B cell (primary cell): ENCODE data around the gene MYOF. TPM values are rescaled to one million over a fixed set of nuclear protein-coding genes. Genes with fewer than 3 reads are reported as not detected.

ENCODE experiments used
- ATAC-seq: fragments of 200-7000 bp; cut with Tn5 transposase; one replicate; pipeline ENCODE4 v1.10.0; 2021; ENCODE audit warnings: low read depth, mild to moderate bottlenecking, moderate number of reproducible peaks, moderate library complexity
- CTCF ChIA-PET: fragments of 350-600 bp; sonication (Branson Sonifier 250); formaldehyde crosslinking; loops from one replicate; lab custom pipeline; 2021; ENCODE audit warnings: antibody characterized with exemption, inconsistent platforms; lab: Charles Lee
- POLR2A ChIA-PET: fragments of 350-600 bp; sonication (Branson Sonifier 250); formaldehyde crosslinking; loops from one replicate; lab custom pipeline; 2021; ENCODE audit warnings: antibody characterized with exemption; lab: Charles Lee
- DNase-seq: peaks from one replicate; pipeline ENCODE4 v3.0.0; 2013
- H2AFZ ChIP-seq: 2 replicates; pipeline ENCODE4 v1.6.1; 2012; ENCODE audit warnings: mild to moderate bottlenecking, low read depth, low read length; ENCODE audit not compliant: insufficient read depth, poor library complexity, severe bottlenecking
- H3K27ac ChIP-seq, 2 donors: 1 replicate in 1 of 2; 2 replicates in 1 of 2; pipeline ENCODE4 v1.5.1; 2012 to 2013; ENCODE audit warnings: low read length in 2 of 2, mild to moderate bottlenecking in 2 of 2, moderate library complexity in 1 of 2
- H3K27me3 ChIP-seq, 4 experiments: fragments of 200-600 bp in 1 of 4; sonication (generic) in 1 of 4; replicated peaks in 1 of 4; 1 replicate in 2 of 4; 2 replicates in 2 of 4; pipeline versions ENCODE4 v1.6.1 to v1.7.0; 2013 to 2016; ENCODE audit warnings: low read length in 3 of 4, mild to moderate bottlenecking in 2 of 4, mixed read lengths in 1 of 4, moderate library complexity in 1 of 4; ENCODE audit not compliant: insufficient read depth in 4 of 4, control insufficient read depth in 3 of 4; ENCODE audit errors: control extremely low read depth in 1 of 4
- H3K36me3 ChIP-seq, 2 experiments: replicated peaks in 1 of 2; 1 replicate in 1 of 2; 2 replicates in 1 of 2; pipeline versions ENCODE4 v1.6.1 to v1.7.1; 2013; ENCODE audit warnings: low read length in 1 of 2; ENCODE audit not compliant: insufficient read depth in 2 of 2, control insufficient read depth in 1 of 2; ENCODE audit errors: control extremely low read depth in 1 of 2, extremely low read depth in 1 of 2
- H3K4me1 ChIP-seq, 2 donors: fragments of 200-600 bp in 1 of 2; sonication (generic) in 1 of 2; 1 replicate in 1 of 2; 2 replicates in 1 of 2; pipeline versions ENCODE4 v1.5.1 to v1.6.1; 2013 to 2017; ENCODE audit warnings: low read length in 2 of 2; ENCODE audit not compliant: control insufficient read depth in 2 of 2, insufficient read depth in 2 of 2
- H3K4me2 ChIP-seq: replicated peaks from 2 replicates; pipeline ENCODE3; 2012; ENCODE audit warnings: mild to moderate bottlenecking, low read depth, low read length; ENCODE audit not compliant: poor library complexity, severe bottlenecking
- H3K4me3 ChIP-seq, 5 experiments: fragments of 200-600 bp in 1 of 5; sonication (generic) in 1 of 5; 1 replicate in 3 of 5; 2 replicates in 2 of 5; pipeline versions ENCODE4 v1.5.1 to v1.7.0; 2011 to 2016; ENCODE audit warnings: low read length in 4 of 5, mild to moderate bottlenecking in 4 of 5, low read depth in 2 of 5, control low read depth in 1 of 5, moderate library complexity in 1 of 5; ENCODE audit not compliant: insufficient read depth in 1 of 5; ENCODE audit errors: control extremely low read depth in 1 of 5, extremely low read depth in 1 of 5
- H3K79me2 ChIP-seq: fragments of 200-600 bp; sonication (generic); one replicate; pipeline ENCODE4 v1.6.0; 2016; ENCODE audit warnings: low read length; ENCODE audit not compliant: control insufficient read depth, insufficient read depth
- H3K9ac ChIP-seq: fragments of 200-600 bp; sonication (generic); 2 replicates; pipeline ENCODE4 v1.6.1; 2017; ENCODE audit warnings: mild to moderate bottlenecking, low read length, moderate library complexity
- H3K9me3 ChIP-seq, 3 donors: one replicate each; pipeline versions ENCODE4 v1.6.1 to v1.7.1; 2013; ENCODE audit warnings: low read length in 2 of 3; ENCODE audit not compliant: control insufficient read depth in 2 of 3, insufficient read depth in 1 of 3; ENCODE audit errors: control extremely low read depth in 1 of 3
- H4K20me1 ChIP-seq: 2 replicates; pipeline ENCODE4 v1.6.0; 2012; ENCODE audit warnings: mild to moderate bottlenecking, low read length; ENCODE audit not compliant: insufficient read depth, control insufficient read depth, poor library complexity, severe bottlenecking
- H3K27ac Mint-ChIP-seq: one replicate; pipeline ENCODE4 v1.8.0; 2021; ENCODE audit warnings: mixed read lengths
- H3K27me3 Mint-ChIP-seq: one replicate; pipeline ENCODE4 v1.8.0; 2021; ENCODE audit warnings: mixed read lengths
- H3K4me1 Mint-ChIP-seq: one replicate; pipeline ENCODE4 v1.8.0; 2021; ENCODE audit warnings: mixed read lengths
- H3K4me3 Mint-ChIP-seq: one replicate; pipeline ENCODE4 v1.8.0; 2021; ENCODE audit warnings: mixed read lengths
- H3K9me3 Mint-ChIP-seq: one replicate; pipeline ENCODE4 v1.8.0; 2022; ENCODE audit warnings: mixed read lengths; ENCODE audit not compliant: insufficient read depth
- EZH2 ChIP-seq: IDR thresholded peaks from 2 replicates; pipeline ENCODE4 v1.6.1; 2012; ENCODE audit warnings: borderline replicate concordance, low read depth, mild to moderate bottlenecking, moderate library complexity, low read length; ENCODE audit not compliant: insufficient read depth, poor library complexity, severe bottlenecking
- WGBS: methylation state at CpG from one replicate; pipeline ENCODE4 v1.1.5; 2013; ENCODE audit warnings: missing lambda C conversion rate; ENCODE audit not compliant: insufficient coverage; 5-methylcytosine and 5-hydroxymethylcytosine counted together
- intact Hi-C: fragments of 100-400 bp; cut with micrococcal nuclease; formaldehyde crosslinking; loops from one replicate; pipeline ENCODE4 v1.10.0; 2022
- polyA plus RNA-seq: library from polyadenylated mRNA; depleted of rRNA; stranded (reverse); fragments of >200 nt; gene quantifications from 2 replicates; pipeline ENCODE4 v1.2.3, GENCODE V29; 2012
- small RNA-seq: library from RNA; depleted of rRNA; stranded (forward); fragments of <200 nt; gene quantifications from one replicate; pipeline ENCODE3, GENCODE V24; 2012; ENCODE audit warnings: low replicate concordance, low read depth; ENCODE audit not compliant: insufficient read length
- total RNA-seq, 2 donors: library from RNA; stranded (reverse); fragments of 120-200 nt in 1 of 2; gene quantifications; 1 replicate in 1 of 2; 2 replicates in 1 of 2; pipeline versions ENCODE4 v1.2.3 to v1.2.4, GENCODE V29; 2013 to 2022
- TF ChIP-seq, protein P1 (sequence below): fragments of 200-600 bp; IDR thresholded peaks from one replicate; pipeline ENCODE4 v1.8.0; 2022; ENCODE audit warnings: antibody characterized with exemption, mild to moderate bottlenecking

MYOF gene
- total and polyA plus RNA-seq, 2 donors (not counting 1 experiment from before 2014, with no cell fraction given) = 0.07 to 0.18 TPM

DNA sequence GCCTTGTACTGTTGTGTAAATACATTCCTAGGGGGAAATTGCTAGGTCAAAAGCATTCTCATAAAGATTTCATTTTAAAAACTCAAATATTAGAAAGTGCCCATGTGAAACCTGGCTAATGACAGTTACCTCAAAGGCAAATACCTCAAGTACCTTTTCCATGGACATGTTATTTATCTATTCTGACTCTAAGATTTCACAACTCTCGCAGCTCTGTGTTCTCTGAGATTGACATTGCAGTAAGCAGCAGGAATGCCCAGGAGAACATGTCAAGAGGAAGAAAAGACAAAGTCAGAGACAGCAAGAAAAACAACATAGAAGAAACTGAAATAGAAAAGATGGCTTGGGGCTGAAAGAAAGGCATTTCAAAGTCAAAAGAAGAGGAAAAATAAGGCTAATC, 221.0 kb downstream of the MYOF start:
- no peak for TF ChIP-seq EZH2
- TF ChIP-seq, protein P1, sequence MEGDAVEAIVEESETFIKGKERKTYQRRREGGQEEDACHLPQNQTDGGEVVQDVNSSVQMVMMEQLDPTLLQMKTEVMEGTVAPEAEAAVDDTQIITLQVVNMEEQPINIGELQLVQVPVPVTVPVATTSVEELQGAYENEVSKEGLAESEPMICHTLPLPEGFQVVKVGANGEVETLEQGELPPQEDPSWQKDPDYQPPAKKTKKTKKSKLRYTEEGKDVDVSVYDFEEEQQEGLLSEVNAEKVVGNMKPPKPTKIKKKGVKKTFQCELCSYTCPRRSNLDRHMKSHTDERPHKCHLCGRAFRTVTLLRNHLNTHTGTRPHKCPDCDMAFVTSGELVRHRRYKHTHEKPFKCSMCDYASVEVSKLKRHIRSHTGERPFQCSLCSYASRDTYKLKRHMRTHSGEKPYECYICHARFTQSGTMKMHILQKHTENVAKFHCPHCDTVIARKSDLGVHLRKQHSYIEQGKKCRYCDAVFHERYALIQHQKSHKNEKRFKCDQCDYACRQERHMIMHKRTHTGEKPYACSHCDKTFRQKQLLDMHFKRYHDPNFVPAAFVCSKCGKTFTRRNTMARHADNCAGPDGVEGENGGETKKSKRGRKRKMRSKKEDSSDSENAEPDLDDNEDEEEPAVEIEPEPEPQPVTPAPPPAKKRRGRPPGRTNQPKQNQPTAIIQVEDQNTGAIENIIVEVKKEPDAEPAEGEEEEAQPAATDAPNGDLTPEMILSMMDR = no peak
- no peak overlapping the region for H3K27ac ChIP-seq
- no peak overlapping the region for H3K27ac Mint-ChIP-seq
- no peaks in the 10 kb centered on the region for H3K27me3 Mint-ChIP-seq
- H3K36me3 ChIP-seq = no peaks in the 10 kb centered on the region
- no peak overlapping the region for H2AFZ ChIP-seq
- DNase-seq (no peak), ATAC-seq (no peak)
- WGBS = no CpG with 5 or more reads among the region's 1 CpG
- H3K27me3 ChIP-seq = no peaks in the 10 kb centered on the region
- CTCF ChIA-PET = no interaction called here
- no peak overlapping the region for H3K4me2 ChIP-seq
- H3K79me2 ChIP-seq = no peaks in the 10 kb centered on the region
- no peaks in the 10 kb centered on the region for H4K20me1 ChIP-seq
- POLR2A ChIA-PET = no interaction called here
- H3K9ac ChIP-seq = no peak overlapping the region
- intact Hi-C loops = no loop called here
- no peaks in the 10 kb centered on the region for H3K4me1 Mint-ChIP-seq
- no peaks in the 10 kb centered on the region for H3K4me1 ChIP-seq
- no peak overlapping the region for H3K4me3 Mint-ChIP-seq
- H3K4me3 ChIP-seq = no peak overlapping the region
- H3K9me3 ChIP-seq = no peaks in the 10 kb centered on the region
- H3K9me3 Mint-ChIP-seq = no peaks in the 10 kb centered on the region

DNA sequence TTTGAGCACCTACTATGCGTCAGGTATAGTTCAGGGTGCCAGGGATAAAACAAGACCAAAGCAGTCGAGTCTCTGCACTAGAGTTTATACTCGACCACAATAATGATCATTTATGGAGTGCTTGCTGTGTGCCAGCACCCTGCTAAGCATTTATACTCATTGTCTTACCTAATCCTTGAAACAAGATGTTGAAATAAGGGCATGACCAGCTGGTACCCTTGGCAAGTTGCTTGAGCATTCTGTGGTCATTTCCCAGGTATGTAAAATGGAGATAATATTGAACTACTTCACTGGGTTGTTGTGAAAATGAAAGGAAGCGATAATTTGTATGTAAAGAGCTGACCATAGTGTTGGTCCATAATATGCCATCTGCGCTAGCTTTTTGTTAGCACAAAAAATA, 223.0 kb downstream of the MYOF start:
- intact Hi-C loops = no loop called here
- H3K4me2 ChIP-seq = no peak overlapping the region
- no peak for DNase-seq
- no peak for ATAC-seq
- H3K9me3 ChIP-seq = no peaks in the 10 kb centered on the region
- H4K20me1 ChIP-seq = no peaks in the 10 kb centered on the region
- no peaks in the 10 kb centered on the region for H3K36me3 ChIP-seq
- no peaks in the 10 kb centered on the region for H3K79me2 ChIP-seq
- no peaks in the 10 kb centered on the region for H3K4me1 ChIP-seq
- no peaks in the 10 kb centered on the region for H3K27me3 ChIP-seq
- WGBS = 78% methylated on average over 3 of the region's 5 CpGs
- ChIA-PET CTCF (interaction anchor here (0.7 kb wide), 1 partner anchor 9 kb away, joined by 3 read pairs; no protein-coding TSS in a partner anchor), POLR2A (no interaction called here)
- no peak overlapping the region for H2AFZ ChIP-seq
- H3K27me3 Mint-ChIP-seq = no peaks in the 10 kb centered on the region
- H3K9ac ChIP-seq = no peak overlapping the region
- TF ChIP-seq, protein P1 = no peak
- TF ChIP-seq EZH2 = no peak
- no peak overlapping the region for H3K27ac Mint-ChIP-seq
- H3K4me1 Mint-ChIP-seq = no peaks in the 10 kb centered on the region
- H3K4me3 ChIP-seq = no peak overlapping the region
- H3K4me3 Mint-ChIP-seq = no peak overlapping the region
- no peak overlapping the region for H3K27ac ChIP-seq
- H3K9me3 Mint-ChIP-seq = no peaks in the 10 kb centered on the region

Small RNA genes within 50 kb of the gene (small RNA-seq; reads per million reads assigned to genes)
- gene RNA5SP323 = not detected

Other genes starting within 250 kb of the MYOF start
- gene CEP55, start 14.3 kb upstream of the MYOF start, total RNA-seq = 0.19 and 0.27 TPM in 2 replicates
- gene CEP55, start 14.3 kb upstream of the MYOF start, polyA plus RNA-seq = 0.12 and 0.16 TPM in 2 replicates
- gene FFAR4, start 84.3 kb upstream of the MYOF start, total RNA-seq = not detected in 2 replicates
- gene FFAR4, start 84.3 kb upstream of the MYOF start, polyA plus RNA-seq = not detected in 2 replicates
- not detected in 2 replicates for gene RBP4, start 118.9 kb upstream of the MYOF start, total RNA-seq
- gene RBP4, start 118.9 kb upstream of the MYOF start, polyA plus RNA-seq = not detected in 2 replicates
- gene PDE6C, start 130.2 kb upstream of the MYOF start, total RNA-seq = not detected in 2 replicates
- gene PDE6C, start 130.2 kb upstream of the MYOF start, polyA plus RNA-seq = not detected in 2 replicates
- gene FRA10AC1, start 220.3 kb upstream of the MYOF start, total RNA-seq = 29.7 and 31.2 TPM in 2 replicates
- gene FRA10AC1, start 220.3 kb upstream of the MYOF start, polyA plus RNA-seq = 5.0 and 7.9 TPM in 2 replicates